HEK293 (cell line): ENCODE data around the gene DARS2.

Source experiments
- CTCF ChIP-seq: fragments of 450-650 bp; formaldehyde crosslinking; IDR thresholded peaks from 2 replicates; pipeline ENCODE4 v1.5.1; 2016; ENCODE audit warnings: missing biosample characterization, missing genetic modification characterization
- EGR2 ChIP-seq: fragments of 450-650 bp; formaldehyde crosslinking; IDR thresholded peaks from 2 replicates; pipeline ENCODE4 v1.5.1; 2016; ENCODE audit warnings: low read depth, missing biosample characterization, missing genetic modification characterization
- KLF1 ChIP-seq: fragments of 450-650 bp; formaldehyde crosslinking; IDR thresholded peaks from 2 replicates; pipeline ENCODE4 v1.5.1; 2016; ENCODE audit warnings: missing biosample characterization, missing genetic modification characterization
- MEIS1 ChIP-seq: sonication (generic); formaldehyde crosslinking; IDR thresholded peaks from 2 replicates; pipeline ENCODE4 v1.8.1; 2022; ENCODE audit warnings: missing genetic modification reagents, mild to moderate bottlenecking, borderline replicate concordance
- OSR2 ChIP-seq: fragments of 450-650 bp; formaldehyde crosslinking; IDR thresholded peaks from 2 replicates; pipeline ENCODE4 v1.5.1; 2016; ENCODE audit warnings: missing biosample characterization, missing genetic modification characterization
- WT1 ChIP-seq: fragments of 450-650 bp; formaldehyde crosslinking; IDR thresholded peaks from 2 replicates; pipeline ENCODE4 v1.5.1; 2016; ENCODE audit warnings: missing biosample characterization, missing genetic modification characterization
- ZNF350 ChIP-seq: fragments of 450-650 bp; formaldehyde crosslinking; IDR thresholded peaks from 2 replicates; pipeline ENCODE4 v1.5.0; 2017; ENCODE audit warnings: missing biosample characterization, mild to moderate bottlenecking, missing genetic modification characterization
- ZNF521 ChIP-seq: fragments of 450-650 bp; formaldehyde crosslinking; IDR thresholded peaks from 2 replicates; pipeline ENCODE4 v1.5.1; 2017; ENCODE audit warnings: missing biosample characterization, mild to moderate bottlenecking, missing genetic modification characterization
- ZNF791 ChIP-seq: fragments of 450-650 bp; formaldehyde crosslinking; IDR thresholded peaks from 2 replicates; pipeline ENCODE4 v1.5.1; 2016; ENCODE audit warnings: missing biosample characterization, missing genetic modification characterization
- TF ChIP-seq, protein P1 (sequence below): fragments of 450-650 bp; formaldehyde crosslinking; IDR thresholded peaks from 2 replicates; pipeline ENCODE4 v1.5.1; 2016; ENCODE audit warnings: missing biosample characterization, missing genetic modification characterization
- TF ChIP-seq, protein P2 (sequence below): fragments of 450-650 bp; formaldehyde crosslinking; optimal IDR thresholded peaks from 2 replicates; pipeline ENCODE3; 2016; ENCODE audit warnings: missing biosample characterization, mild to moderate bottlenecking, missing genetic modification characterization

DNA sequence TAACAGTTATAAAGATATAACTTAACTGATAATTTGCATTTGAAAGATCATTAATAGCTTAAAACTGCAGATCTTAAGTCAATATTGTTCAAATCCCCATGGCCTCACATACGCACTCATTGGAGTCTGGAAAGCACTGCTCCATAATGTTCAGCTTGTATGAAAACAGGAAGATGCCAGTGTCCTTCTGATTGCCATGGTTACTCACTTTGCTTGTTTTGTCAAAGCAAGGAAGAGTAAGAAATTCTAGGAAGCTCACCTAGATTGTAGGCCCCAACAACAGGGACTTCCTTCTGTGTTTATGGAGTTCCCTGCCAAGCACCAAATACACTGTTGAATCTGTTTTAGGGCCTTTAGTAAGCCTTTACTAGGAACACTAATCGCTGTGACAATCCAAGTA lies 32.4 kb downstream of the DARS2 start:
- TF ChIP-seq KLF1 (tag by site-specific recombination), result no peak
- no peak for TF ChIP-seq WT1 (tag by site-specific recombination)
- no peak for TF ChIP-seq ZNF791 (tag by site-specific recombination)
- TF ChIP-seq CTCF (tag by site-specific recombination), result no peak
- TF ChIP-seq ZNF350 (tag by site-specific recombination), result no peak
- TF ChIP-seq, protein P1, sequence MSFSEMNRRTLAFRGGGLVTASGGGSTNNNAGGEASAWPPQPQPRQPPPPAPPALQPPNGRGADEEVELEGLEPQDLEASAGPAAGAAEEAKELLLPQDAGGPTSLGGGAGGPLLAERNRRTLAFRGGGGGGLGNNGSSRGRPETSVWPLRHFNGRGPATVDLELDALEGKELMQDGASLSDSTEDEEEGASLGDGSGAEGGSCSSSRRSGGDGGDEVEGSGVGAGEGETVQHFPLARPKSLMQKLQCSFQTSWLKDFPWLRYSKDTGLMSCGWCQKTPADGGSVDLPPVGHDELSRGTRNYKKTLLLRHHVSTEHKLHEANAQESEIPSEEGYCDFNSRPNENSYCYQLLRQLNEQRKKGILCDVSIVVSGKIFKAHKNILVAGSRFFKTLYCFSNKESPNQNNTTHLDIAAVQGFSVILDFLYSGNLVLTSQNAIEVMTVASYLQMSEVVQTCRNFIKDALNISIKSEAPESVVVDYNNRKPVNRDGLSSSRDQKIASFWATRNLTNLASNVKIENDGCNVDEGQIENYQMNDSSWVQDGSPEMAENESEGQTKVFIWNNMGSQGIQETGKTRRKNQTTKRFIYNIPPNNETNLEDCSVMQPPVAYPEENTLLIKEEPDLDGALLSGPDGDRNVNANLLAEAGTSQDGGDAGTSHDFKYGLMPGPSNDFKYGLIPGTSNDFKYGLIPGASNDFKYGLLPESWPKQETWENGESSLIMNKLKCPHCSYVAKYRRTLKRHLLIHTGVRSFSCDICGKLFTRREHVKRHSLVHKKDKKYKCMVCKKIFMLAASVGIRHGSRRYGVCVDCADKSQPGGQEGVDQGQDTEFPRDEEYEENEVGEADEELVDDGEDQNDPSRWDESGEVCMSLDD (tag by site-specific recombination), result no peak
- TF ChIP-seq ZNF521 (tag by site-specific recombination), result no peak
- TF ChIP-seq EGR2 (tag by site-specific recombination), result no peak
- no peak for TF ChIP-seq OSR2 (tag by site-specific recombination)
- TF ChIP-seq, protein P2, sequence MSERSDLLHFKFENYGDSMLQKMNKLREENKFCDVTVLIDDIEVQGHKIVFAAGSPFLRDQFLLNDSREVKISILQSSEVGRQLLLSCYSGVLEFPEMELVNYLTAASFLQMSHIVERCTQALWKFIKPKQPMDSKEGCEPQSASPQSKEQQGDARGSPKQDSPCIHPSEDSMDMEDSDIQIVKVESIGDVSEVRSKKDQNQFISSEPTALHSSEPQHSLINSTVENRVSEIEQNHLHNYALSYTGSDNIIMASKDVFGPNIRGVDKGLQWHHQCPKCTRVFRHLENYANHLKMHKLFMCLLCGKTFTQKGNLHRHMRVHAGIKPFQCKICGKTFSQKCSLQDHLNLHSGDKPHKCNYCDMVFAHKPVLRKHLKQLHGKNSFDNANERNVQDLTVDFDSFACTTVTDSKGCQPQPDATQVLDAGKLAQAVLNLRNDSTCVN, result no peak
- no peak for TF ChIP-seq MEIS1 (CRISPR knock-in tag)
